GM19397 (cell line): Measurements from ENCODE around the gene PSD2.
"Not testable (repeated sequence)": the region's sequence is repeated elsewhere in the genome, so short reads cannot be mapped to it uniquely, and the experiment has no call there.

ENCODE experiments used
- ATAC-seq: cut with Tn5 transposase; IDR thresholded peaks from one replicate; pipeline ENCODE4 v1.9.1; 2021; ENCODE audit warnings: mild to moderate bottlenecking, moderate library complexity; ENCODE audit not compliant: unreplicated experiment

The PSD2 gene

DNA sequence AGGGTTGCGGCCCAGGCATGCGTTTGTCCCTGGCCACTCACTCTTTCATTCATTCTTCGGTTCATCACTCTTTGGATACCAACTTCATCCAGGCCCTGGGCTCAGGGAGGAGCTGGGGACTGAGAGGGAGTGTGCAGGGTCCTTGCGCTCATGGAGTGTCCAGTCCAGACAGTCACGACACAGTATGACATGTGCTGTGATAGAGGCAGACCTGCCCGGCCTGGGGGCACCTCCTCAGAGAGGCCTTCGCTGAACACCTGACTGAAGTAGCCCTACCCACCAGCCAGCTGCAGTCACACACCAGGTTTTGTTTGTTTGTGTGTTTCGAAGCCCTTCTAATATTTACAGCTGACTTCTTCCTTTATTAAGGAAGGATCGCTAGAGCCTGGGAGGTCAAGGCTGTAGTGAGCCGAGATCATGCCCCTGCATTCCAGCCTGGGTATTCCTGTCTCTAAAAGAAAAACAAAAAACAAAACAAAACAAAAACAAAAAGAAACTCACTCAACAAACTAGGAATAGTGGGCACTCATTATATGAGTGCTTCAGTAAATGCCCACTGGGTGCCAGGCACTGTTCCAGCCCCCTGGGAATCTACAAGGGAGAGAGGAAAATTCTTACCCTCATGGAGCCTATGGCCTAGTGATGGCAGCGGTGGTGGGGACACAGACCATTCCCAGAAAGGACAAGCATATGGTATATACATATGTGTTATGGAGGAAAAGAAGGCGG lies 6.3 kb upstream of the PSD2 start:
- ATAC-seq, result no peak

- ATAC-seq, result no peak
These were observed 5.8 kb upstream of the PSD2 start for GRCh38 chr5:139789845-139790189.

DNA sequence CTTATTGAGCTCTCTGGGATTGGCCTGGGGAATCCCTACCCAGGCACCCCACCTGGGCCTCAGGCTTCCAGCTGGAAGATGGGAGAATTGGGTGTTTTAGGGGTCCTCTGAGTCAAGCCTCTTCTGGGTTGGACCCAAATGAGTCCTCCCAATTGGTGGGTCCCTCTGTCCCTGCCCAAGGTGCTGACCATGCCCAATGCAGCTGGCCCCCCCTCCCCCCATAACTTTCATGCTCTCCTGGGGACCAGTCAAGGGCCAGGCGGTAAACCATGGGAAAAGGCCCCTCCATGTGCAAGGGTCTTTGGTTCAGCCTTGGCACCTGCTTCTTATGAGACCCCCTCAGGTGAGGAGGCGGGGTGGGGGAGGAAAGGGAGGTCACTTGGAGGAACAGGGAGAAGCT lies 3.4 kb upstream of the PSD2 start:
- ATAC-seq, result no peak

DNA sequence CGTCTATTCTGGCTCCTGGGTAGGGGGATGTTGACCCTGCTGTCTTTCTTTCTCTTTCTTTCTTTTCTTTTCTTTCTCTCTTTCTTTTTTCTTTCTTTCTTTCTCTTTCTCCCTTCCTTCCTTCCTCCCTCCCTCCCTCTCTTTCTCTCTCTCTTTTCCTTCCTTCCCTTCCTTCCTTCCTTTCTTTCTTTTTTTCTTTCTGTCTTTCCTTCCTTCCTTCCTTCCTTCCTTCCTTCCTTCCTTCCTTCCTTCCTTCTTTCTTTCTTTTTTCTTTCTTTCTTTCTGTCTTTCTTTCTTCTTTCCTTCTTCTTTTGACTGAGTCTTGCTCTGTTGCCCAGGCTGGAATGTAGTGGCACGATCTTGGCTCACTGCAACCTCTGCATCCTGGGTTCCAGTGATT lies 3.0 kb upstream of the PSD2 start:
- ATAC-seq, result not testable (repeated sequence)

DNA sequence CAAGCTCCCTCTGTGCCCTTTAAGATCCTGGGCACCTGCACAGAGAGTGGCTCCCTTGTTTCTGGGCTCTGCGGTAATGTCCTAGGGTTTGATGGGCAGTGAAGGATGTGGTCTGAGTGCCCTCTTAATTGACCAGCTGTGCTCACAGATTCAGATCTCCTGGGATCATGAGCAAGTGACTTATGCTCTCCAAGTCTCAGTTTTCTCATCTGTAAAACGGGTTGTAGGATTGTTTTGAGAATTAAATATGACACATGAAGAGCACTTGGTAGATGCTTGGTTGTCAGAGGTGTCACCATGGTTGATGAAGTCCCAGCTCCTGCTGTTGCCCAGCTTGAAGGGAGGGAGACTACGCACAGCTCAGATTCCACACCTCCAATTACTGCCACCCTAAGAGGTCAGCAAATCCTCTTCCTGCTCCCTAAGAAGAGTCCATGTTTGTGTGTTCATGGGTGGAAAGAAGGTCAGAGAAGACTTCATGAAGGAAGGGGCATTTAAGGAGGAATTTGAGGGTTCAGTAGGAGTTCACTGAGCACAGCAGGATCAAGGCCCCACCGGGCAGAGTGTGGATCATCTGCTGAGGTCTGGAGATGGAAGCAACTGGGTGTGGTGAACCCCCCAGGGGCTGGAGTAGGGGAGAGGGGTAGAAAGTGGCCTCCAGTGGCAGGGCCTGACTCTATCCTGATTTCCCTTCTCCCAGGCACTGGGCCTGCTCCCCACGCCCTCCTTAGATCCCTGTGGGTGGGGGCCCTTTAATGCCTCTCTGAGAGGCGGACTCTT lies 1.4 kb upstream of the PSD2 start:
- ATAC-seq, result no peak

GRCh38 chr5:139796061-139796806 lies 626 bp downstream of the PSD2 start:
- ATAC-seq, result no peak

GRCh38 chr5:139797335-139797734 lies 1.7 kb downstream of the PSD2 start:
- no peak for ATAC-seq

GRCh38 chr5:139797856-139798510 lies 2.4 kb downstream of the PSD2 start:
- ATAC-seq, result no peak

GRCh38 chr5:139798883-139799282 lies 3.3 kb downstream of the PSD2 start:
- no peak for ATAC-seq

DNA sequence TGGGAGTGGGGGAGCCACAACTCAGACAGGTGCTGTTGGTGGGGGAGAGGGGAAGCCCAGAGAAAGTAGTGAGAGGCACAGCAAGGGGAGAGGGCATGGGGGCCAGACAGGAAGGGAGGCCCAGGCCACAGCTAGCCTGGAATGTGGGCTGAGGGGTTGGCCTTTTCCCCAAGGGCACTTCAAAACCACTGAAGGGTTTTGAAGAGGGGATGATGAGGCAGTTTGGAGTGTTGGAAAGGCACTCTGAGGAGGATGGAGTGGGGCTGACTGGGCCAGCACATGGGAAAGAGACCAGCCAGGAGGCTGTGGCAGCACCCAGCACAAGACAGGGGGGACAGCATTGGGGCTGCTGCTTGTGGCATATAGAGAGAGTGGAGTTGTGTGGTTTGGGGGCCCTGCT lies 3.8 kb downstream of the PSD2 start:
- ATAC-seq, result no peak

DNA sequence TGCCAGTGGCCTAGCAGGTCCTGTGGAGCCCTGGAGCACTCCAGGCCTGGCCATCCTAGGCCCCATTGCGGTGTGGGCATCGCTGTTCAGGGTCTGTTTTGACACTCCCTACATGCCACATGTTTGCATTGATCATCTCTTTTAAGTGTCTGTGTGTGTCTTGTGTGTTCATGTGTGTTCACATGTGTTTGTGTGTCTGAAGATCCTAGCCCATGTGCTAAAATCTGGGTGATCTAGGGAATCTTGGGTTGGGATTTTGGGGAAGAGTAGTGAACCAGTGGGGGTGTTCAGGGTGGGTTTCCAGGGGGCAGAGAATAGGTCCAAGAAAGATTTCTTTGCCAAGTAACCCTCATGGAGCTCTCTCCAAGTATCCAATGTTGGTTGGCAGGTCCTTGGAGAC lies 8.4 kb downstream of the PSD2 start:
- no peak for ATAC-seq

DNA sequence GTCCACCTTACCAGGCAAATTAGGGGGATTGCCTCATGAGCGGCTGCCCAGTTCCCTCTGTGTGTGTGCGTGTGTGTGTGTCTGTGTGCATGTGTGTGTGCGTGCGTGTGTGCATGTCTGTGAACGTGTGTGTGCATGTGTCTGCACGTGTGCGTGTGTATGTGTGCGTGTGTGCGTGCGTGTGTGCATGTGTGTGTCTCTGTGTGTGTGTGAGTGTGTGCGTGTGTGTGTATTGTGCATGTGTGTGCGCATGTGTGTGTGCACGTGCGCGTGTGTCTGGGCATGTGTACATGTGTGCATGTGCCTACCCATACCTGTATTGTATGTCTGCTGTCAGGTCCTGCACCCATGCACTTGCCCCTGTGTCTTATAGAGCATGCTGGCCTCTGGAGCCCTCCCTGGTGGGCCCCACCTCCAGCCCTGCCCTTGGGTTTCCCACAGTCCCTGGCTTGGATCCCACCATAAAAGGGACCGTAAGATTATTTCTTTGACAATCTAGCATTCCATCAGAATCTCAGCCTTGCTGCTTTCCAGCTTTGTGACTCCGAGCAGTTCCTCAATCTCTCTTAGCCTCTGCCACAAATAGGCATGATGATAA lies 9.3 kb downstream of the PSD2 start:
- ATAC-seq, result no peak

- ATAC-seq, result no peak
These were observed 9.9 kb downstream of the PSD2 start for GRCh38 chr5:139805545-139805944.

DNA sequence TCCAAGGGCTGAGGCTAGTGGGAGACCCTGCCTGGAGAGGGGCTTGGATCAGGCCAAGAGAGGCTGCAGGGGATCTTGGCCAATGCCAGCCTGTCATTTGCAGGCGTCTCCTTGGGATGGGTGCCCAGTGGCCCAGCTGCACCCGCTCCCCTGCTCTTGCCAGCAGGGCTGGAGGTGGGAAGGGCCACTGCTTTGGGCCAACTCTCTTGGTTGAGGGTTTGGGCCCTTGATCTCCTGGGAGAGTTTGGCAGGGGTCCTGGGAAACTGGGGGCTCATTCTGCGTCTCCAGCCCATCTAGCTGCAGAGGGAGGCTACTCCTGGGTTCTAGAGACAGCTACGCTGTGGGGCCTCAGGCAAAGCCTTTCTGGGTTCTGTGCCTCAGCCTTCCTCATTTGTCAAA lies 10.5 kb downstream of the PSD2 start:
- no peak for ATAC-seq

DNA sequence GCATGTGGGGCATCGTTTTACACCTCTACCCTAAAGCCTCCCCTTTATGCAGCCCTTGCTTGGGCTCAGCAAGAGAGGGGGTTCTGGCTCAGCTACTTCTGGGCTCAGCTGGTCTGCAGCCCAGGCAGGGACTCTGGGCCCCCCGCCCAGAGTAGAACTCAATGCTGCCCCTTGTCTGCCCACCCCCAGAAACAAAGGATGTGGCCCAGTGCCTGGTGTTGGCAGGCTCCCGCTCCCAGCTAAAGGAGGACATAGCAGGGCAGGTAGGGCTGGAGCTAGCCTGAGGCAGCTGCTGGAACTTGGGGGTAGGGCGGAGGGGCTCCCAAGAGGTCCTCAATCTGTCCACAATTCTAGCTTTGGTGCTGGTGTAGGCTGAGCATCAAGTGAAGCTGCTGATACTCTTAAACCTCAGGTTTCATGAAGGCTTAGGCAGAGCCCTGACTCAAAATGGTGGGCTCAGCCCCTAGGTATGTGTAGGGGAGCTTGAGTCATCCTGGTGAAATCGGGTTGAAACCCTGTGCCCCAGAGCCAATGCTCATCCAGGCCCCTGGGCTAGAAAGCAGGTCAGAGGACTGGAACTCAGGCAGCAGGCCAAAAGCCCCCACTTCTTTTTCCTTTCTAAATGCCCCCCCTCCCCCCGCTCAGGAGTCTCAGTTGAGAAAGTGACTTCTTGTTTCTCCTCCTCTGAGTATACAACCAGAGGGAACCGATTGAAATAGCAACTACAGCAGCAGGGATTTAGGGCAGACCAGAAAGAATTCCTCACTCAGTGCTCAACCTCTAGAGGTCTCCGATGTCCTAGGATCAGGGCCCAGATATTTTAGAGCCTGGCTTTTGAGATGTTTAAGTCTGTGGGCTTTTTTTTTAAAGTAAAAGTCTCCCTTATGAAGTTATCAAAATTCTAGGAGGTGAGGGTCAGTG lies 11.4 kb downstream of the PSD2 start:
- no peak for ATAC-seq

DNA sequence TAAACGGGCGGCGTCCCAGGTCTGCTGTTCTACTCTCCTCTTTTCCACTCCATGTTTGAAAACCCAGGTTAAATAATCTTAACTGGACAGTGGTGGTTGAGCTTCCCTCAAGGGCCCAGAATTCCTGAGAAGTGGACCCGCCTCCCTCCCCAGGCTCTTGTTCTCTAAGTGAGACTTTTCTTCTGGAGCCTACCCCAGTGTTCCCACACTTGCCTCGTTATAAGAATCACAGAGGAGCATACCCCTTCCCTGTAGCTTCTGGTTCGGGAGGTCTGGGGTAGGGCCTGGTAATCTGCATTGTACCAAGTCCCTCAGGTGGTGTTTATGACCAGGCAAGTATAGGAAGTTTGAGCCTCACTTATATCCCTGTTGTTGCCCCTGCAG lies 12.0 kb downstream of the PSD2 start:
- no peak for ATAC-seq

GRCh38 chr5:139808481-139809330 lies 13.1 kb downstream of the PSD2 start:
- ATAC-seq, result no peak

DNA sequence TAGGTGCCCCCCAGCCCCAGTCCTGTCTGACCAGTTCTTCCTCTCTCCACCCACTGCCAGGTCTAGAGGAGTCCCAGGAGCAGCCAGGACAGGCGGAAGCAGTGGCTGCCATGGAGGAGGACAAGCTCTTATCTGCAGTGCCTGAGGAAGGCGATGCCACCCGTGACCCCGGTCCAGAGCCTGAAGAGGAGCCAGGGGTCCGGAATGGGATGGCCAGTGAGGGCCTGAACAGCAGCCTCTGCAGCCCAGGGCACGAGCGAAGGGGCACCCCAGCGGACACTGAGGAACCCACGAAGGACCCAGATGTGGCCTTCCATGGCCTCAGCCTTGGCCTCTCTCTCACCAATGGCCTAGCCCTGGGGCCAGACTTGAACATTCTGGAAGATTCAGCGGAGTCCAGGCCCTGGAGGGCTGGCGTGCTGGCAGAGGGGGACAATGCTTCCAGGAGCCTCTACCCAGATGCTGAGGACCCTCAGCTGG lies 13.8 kb downstream of the PSD2 start:
- no peak for ATAC-seq
